Measurements from ENCODE around the gene PWP1. TPM values are rescaled to one million over a fixed set of nuclear protein-coding genes. Genes with fewer than 3 reads are reported as not detected.
A peak's percentile ranks its signal among the peaks of the same experiment; 100 is the strongest.

Gene PWP1
- total RNA-seq, result 10 to 100 TPM; 32.4 to 47.2 TPM

GRCh38 chr12:107685360-107686248, at the start of gene PWP1:
PWP1 (plus strand) TSS chr12:107685799; CDS start chr12:107685900, 101 bp downstream.
- Mint-ChIP-seq H3K27ac (peak within 1 kb of the TSS; percentile 97), H3K27me3 (no peaks in the 10 kb centered on the region), H3K36me3 (peaks cover 27% of the 10 kb centered on the region), H3K4me3 (peak within 1 kb of the TSS; percentile 90), H3K9me3 (ENCODE audit: low read depth) (no peaks in the 10 kb centered on the region), H3K4me1 (peaks cover 31% of the 10 kb centered on the region)
- peak; percentile 94 for ATAC-seq
- DNase-seq, result peak; percentile 96
- CTCF ChIA-PET, result interaction anchor here (0.9 to 2.2 kb wide), 4 partner anchors 10 to 73 kb away, joined by 3 to 9 read pairs (median 6); no protein-coding TSS in a partner anchor

GRCh38 chr12:107641154-107641553, 44.4 kb upstream of the PWP1 start:
- Mint-ChIP-seq H3K27ac (no peak overlapping the region), H3K36me3 (peaks cover 1% of the 10 kb centered on the region), H3K9me3 (ENCODE audit: low read depth) (no peaks in the 10 kb centered on the region), H3K4me1 (no peaks in the 10 kb centered on the region), H3K4me3 (no peak overlapping the region), H3K27me3 (no peaks in the 10 kb centered on the region)
- DNase-seq, result no peak
- CTCF ChIA-PET, result no interaction called here
- ATAC-seq, result no peak

DNA sequence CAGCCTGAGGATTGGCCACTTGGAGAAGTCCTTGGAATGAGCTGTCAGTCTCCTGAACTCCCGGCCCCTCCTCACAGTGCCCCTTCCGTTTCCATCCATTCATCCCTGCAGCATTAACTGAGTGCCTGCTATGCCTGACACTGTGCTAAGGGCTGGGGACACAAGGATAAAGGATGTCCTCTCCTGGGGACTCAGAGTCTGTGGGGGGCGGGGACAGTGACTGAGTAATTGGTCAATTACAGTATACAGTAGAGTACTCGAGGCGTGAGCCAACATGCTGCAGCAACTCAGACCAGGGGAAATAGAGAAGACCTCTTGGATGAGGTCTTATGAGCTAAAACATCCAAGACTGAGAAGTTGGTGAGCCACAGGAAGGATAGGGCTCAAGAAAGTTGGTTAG, 43.4 kb upstream of the PWP1 start:
- no peaks in the 10 kb centered on the region for H3K9me3 Mint-ChIP-seq (ENCODE audit: low read depth)
- CTCF ChIA-PET, result interaction anchor here (1.2 kb wide), 1 partner anchor 35 kb away, joined by 4 read pairs; no protein-coding TSS in a partner anchor
- H3K27me3 Mint-ChIP-seq, result no peaks in the 10 kb centered on the region
- DNase-seq (no peak), ATAC-seq (no peak)
- no peak overlapping the region for H3K27ac Mint-ChIP-seq
- H3K4me1 Mint-ChIP-seq, result no peaks in the 10 kb centered on the region
- H3K36me3 Mint-ChIP-seq, result peaks cover 1% of the 10 kb centered on the region
- no peak overlapping the region for H3K4me3 Mint-ChIP-seq

DNA sequence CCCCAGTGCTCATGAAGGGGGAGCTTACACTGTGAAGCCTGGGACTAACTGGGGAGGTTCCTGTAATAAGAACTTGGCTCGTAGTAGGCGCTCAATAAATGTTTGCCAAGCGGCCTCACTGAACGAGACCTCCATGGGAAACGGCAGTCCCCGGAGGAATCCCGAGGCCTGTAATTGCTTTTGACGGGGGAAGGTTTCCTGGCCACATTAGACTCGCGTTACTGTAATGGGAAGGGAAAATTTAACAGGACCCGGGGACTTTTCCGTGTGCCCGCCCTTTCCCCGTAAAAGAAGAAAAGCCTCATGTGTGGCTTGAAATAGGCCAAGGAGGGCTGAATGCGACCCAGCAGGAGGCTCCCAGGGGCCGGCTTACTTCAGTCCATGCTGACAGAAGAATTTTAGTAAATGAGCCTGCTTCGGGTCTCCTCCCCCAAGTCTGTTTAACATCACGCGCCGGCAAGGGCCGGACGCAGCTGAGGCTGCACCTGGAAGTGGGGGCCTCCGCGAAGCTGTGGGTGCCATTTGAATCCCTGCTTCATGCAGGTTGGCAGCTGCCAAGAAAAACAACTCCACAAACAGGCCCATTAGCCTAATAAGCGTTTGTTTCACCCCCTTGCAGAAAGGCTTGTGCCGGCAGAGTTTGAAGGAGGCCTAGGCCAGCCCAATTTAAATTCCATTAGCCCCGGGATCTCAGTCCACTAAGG, 39.8 kb upstream of the PWP1 start:
- Mint-ChIP-seq H3K4me3 (no peak overlapping the region), H3K27ac (no peak overlapping the region), H3K4me1 (no peaks in the 10 kb centered on the region), H3K27me3 (no peaks in the 10 kb centered on the region), H3K9me3 (ENCODE audit: low read depth) (no peaks in the 10 kb centered on the region), H3K36me3 (no peaks in the 10 kb centered on the region)
- CTCF ChIA-PET, result no interaction called here
- no peak for DNase-seq
- no peak for ATAC-seq

DNA sequence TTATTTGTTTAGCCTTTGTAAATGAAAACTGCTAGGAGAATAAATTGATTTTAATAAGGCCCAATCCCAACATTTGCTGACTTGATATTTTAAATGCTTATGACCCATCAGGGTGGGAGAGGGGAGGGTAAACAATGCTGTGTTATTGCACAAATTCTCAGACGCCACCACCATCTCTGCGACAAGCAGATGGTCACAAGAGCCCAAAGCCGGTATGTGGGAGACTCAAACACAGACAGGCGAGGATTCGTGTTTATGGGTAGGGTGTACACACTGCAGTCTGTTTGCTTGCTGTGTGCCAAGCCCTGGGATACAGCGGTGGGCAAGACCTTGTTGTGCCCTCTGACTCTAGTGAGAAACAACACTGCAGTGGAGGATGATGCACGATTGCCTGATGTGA, 39.2 kb upstream of the PWP1 start:
- no peaks in the 10 kb centered on the region for H3K36me3 Mint-ChIP-seq
- H3K4me3 Mint-ChIP-seq, result no peak overlapping the region
- DNase-seq (no peak), ATAC-seq (no peak)
- H3K27ac Mint-ChIP-seq, result no peak overlapping the region
- H3K4me1 Mint-ChIP-seq, result no peaks in the 10 kb centered on the region
- no peaks in the 10 kb centered on the region for H3K9me3 Mint-ChIP-seq (ENCODE audit: low read depth)
- CTCF ChIA-PET, result no interaction called here
- no peaks in the 10 kb centered on the region for H3K27me3 Mint-ChIP-seq

GRCh38 chr12:107649661-107650061, 35.9 kb upstream of the PWP1 start:
- DNase-seq (no peak), ATAC-seq (no peak)
- CTCF ChIA-PET, result no interaction called here
- H3K36me3 Mint-ChIP-seq, result no peaks in the 10 kb centered on the region
- no peaks in the 10 kb centered on the region for H3K27me3 Mint-ChIP-seq
- no peaks in the 10 kb centered on the region for H3K9me3 Mint-ChIP-seq (ENCODE audit: low read depth)
- H3K27ac Mint-ChIP-seq, result no peak overlapping the region
- H3K4me1 Mint-ChIP-seq, result peaks cover 3% of the 10 kb centered on the region
- H3K4me3 Mint-ChIP-seq, result no peak overlapping the region

DNA sequence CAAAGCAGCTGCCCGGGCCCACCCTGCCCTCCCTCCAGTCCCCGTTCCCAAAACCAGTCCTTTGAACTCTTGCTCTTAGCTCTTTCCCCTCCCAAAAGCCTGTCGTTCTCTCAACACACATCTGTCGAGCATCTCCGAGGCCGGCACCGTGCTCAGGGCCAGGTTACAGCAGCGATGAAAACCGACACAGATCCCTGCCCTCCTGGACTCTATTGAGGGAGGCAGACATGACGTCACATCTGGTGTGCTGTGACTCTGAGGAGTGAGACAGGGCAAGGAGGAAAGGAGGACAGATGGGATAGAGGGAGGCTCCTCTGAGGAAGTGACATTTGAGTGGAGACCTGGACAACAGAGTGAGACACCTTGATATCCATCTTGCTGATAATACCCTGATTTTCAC, 34.6 kb upstream of the PWP1 start:
- CTCF ChIA-PET, result no interaction called here
- no peak for DNase-seq
- no peak overlapping the region for H3K4me3 Mint-ChIP-seq
- H3K27me3 Mint-ChIP-seq, result no peaks in the 10 kb centered on the region
- H3K36me3 Mint-ChIP-seq, result no peaks in the 10 kb centered on the region
- no peaks in the 10 kb centered on the region for H3K9me3 Mint-ChIP-seq (ENCODE audit: low read depth)
- H3K27ac Mint-ChIP-seq, result no peak overlapping the region
- no peak for ATAC-seq
- peaks cover 3% of the 10 kb centered on the region for H3K4me1 Mint-ChIP-seq

DNA sequence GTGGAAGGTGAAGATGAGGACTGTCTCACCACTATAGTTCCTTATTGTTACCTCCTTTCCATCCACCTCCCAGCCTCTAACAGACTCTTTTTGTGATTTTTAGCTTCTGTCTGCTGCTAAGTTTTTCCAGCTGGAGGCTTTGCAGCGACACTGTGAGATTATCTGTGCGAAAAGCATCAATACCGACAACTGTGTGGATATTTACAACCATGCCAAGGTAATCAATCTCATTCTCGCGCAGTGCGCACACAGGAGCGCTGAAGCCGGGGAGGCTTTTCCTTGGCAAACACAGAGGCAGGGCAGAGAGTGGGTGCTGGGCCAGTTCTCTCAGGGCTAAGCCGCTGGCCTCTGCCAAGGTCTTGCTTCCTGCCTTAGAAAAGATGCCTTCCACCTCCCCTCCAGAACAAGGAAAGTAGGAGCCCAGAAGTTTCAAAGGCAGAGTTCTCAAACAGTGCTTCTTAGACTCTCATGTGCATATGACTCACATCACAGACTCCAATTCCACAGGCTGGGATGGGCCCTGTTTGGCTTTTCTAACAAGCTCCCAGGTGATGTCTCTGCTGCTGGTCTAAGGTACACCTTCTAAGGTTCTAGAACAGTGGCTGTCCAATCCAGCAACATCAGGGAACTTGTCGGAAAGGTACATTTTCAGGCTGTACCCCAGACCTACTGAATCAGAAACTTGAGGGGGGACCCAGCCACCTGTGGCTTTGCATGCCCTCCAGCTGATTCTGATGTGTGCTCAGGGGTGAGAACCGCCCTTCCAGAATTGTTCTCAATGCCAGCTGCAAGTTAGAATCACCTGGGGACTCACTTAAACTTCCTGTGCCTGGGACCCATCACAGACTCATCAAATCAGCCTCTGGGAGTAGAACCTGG, 33.8 kb upstream of the PWP1 start:
- H3K4me3 Mint-ChIP-seq, result no peak overlapping the region
- DNase-seq, result no peak
- H3K27ac Mint-ChIP-seq, result no peak overlapping the region
- ATAC-seq, result no peak
- CTCF ChIA-PET, result interaction anchor here (1.2 kb wide), 1 partner anchor 261 kb away, joined by 3 read pairs; no protein-coding TSS in a partner anchor
- H3K9me3 Mint-ChIP-seq (ENCODE audit: low read depth), result no peaks in the 10 kb centered on the region
- no peaks in the 10 kb centered on the region for H3K36me3 Mint-ChIP-seq
- H3K4me1 Mint-ChIP-seq, result peaks cover 3% of the 10 kb centered on the region
- H3K27me3 Mint-ChIP-seq, result no peaks in the 10 kb centered on the region

DNA sequence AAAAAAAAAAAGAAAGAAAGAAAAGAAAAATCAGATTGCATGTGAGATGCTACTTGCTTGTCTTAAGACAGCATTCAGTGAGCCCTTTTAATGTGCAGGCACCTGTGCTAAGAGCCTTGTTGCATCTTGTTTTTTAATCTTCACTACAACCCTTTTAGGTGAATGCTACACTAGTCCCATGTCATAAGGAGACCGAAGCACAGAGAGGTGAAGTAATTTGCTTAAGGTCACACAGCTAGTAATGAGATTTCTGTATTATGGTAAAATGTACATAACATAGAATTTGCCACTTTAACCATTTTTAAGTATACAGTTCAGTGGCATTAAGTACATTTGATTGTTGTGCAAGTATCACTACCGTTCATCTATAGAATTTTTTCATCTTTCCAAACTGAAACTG, 32.1 kb upstream of the PWP1 start:
- H3K4me1 Mint-ChIP-seq, result peaks cover 3% of the 10 kb centered on the region
- H3K27me3 Mint-ChIP-seq, result no peaks in the 10 kb centered on the region
- H3K36me3 Mint-ChIP-seq, result no peaks in the 10 kb centered on the region
- no peak overlapping the region for H3K27ac Mint-ChIP-seq
- no peaks in the 10 kb centered on the region for H3K9me3 Mint-ChIP-seq (ENCODE audit: low read depth)
- CTCF ChIA-PET, result no interaction called here
- no peak overlapping the region for H3K4me3 Mint-ChIP-seq
- ATAC-seq, result no peak
- no peak for DNase-seq

GRCh38 chr12:107654873-107655272, 30.7 kb upstream of the PWP1 start:
- H3K4me3 Mint-ChIP-seq, result no peak overlapping the region
- ATAC-seq (no peak), DNase-seq (no peak)
- H3K4me1 Mint-ChIP-seq, result peaks cover 3% of the 10 kb centered on the region
- no peaks in the 10 kb centered on the region for H3K9me3 Mint-ChIP-seq (ENCODE audit: low read depth)
- H3K27me3 Mint-ChIP-seq, result no peaks in the 10 kb centered on the region
- no peaks in the 10 kb centered on the region for H3K36me3 Mint-ChIP-seq
- no peak overlapping the region for H3K27ac Mint-ChIP-seq
- CTCF ChIA-PET, result no interaction called here

- no peaks in the 10 kb centered on the region for H3K9me3 Mint-ChIP-seq (ENCODE audit: low read depth)
- no peak overlapping the region for H3K27ac Mint-ChIP-seq
- peaks cover 3% of the 10 kb centered on the region for H3K4me1 Mint-ChIP-seq
- CTCF ChIA-PET, result interaction anchor here (0.7 to 1.0 kb wide), 2 partner anchors 11 to 311 kb away, joined by 3 to 4 read pairs; no protein-coding TSS in a partner anchor
- DNase-seq (no peak), ATAC-seq (no peak)
- H3K4me3 Mint-ChIP-seq, result no peak overlapping the region
- H3K36me3 Mint-ChIP-seq, result no peaks in the 10 kb centered on the region
- H3K27me3 Mint-ChIP-seq, result no peaks in the 10 kb centered on the region
These were observed 30.1 kb upstream of the PWP1 start for GRCh38 chr12:107655281-107656065.

DNA sequence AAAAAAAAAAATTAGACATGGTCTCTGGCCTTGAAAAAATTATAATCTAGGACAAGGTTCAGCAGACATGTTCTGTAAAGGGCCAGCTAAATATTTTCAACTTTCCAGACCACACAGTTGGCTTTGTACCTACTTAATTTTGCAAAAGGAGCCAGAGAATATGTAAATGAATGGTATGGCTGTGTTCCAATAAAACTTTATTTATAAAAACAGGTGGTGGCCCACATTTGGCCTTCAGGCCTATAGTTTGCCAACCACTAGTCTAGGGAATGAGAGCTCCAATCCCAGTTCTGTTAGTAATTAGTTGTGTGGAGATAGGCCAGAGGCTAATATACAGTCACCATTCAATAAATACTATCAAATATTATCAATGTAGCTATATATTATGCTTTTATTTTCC, 29.3 kb upstream of the PWP1 start:
- no peak overlapping the region for H3K4me3 Mint-ChIP-seq
- no peaks in the 10 kb centered on the region for H3K9me3 Mint-ChIP-seq (ENCODE audit: low read depth)
- CTCF ChIA-PET, result interaction anchor here (0.7 to 1.0 kb wide), 2 partner anchors 10 to 312 kb away, joined by 3 to 4 read pairs; no protein-coding TSS in a partner anchor

More for the DNA sequence above, 29.3 kb upstream of the PWP1 start:
- peaks cover 3% of the 10 kb centered on the region for H3K4me1 Mint-ChIP-seq
- H3K27me3 Mint-ChIP-seq, result no peaks in the 10 kb centered on the region
- H3K36me3 Mint-ChIP-seq, result no peaks in the 10 kb centered on the region
- DNase-seq (no peak), ATAC-seq (no peak)
- no peak overlapping the region for H3K27ac Mint-ChIP-seq

All from activated CD8-positive, alpha-beta memory T cell treated with anti-CD3 and anti-CD28 coated beads, Interleukin-2, amount 10 ng/mL, durations not matched to agents 7 days and 5 days (primary cell).